ENCODE measurements around the gene KCNT2.
"Not testable (repeated sequence)": the region's sequence is repeated elsewhere in the genome, so short reads cannot be mapped to it uniquely, and the experiment has no call there.

Gene KCNT2

DNA sequence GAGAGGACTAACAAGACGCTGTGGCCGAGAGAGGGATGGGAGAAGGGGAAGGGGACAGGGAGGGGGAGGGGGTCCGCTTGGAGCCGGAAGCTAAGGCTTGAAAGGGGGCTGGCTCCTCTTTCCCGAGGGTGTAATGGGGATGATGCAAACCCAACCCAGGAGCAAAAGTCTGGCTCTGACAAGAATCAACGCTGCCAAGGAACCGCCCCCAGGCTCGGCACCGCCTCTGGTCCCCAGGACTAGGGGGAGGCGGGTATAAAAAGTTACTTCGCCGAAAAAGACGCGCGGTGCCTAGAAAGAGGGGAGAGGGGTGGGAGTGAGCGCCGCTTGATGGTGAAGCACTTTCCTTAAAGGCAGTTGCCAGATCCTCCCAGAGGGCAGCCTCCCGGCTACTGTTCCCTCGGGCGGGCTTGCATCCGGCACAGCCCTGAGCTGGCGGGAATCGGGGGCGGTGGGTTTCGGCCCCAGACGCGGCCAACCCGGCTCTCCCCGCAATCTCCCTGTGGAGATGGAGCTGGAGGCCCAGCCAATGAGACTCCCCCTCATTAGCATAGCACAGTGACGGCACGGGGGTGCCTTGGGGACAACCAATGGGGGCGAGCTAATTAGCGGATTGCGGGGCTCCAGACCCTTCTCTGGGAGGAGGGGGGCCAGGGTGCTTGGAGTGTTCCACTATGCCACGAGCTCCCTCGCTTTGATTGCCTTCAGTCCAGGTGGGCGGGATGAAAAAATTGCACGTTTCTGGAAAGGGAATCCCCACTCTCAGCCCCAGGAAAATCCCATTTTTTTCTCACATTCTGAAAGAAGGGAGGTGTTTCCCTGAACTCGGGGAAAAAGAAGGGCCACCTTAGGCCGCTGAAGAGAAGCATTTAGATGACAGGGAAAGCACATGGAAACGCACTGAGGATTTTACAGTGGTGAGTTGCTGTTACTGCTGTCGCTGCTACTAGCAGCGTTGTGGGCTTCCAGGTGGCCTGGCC is at the start of gene KCNT2:
Gene KCNT2, minus strand, starts transcription at position 51 of the 980 bp plus-strand sequence. CDS start 131 bp downstream, outside the sequence.
- H3K4me3 Mint-ChIP-seq: peak within 1 kb of the TSS; percentile 1 to 44
- ATAC-seq (peak; percentile 59), DNase-seq (no peak)
- H3K27ac Mint-ChIP-seq: peak within 1 kb of the TSS in 1 of 2 donors; percentile 14
- peaks cover 47% of the 10 kb centered on the region for H3K27me3 Mint-ChIP-seq
- H3K4me1 Mint-ChIP-seq: peaks cover 8% of the 10 kb centered on the region
- H3K9me3 Mint-ChIP-seq: peaks cover 6 to 8% of the 10 kb centered on the region in 2 donors

DNA sequence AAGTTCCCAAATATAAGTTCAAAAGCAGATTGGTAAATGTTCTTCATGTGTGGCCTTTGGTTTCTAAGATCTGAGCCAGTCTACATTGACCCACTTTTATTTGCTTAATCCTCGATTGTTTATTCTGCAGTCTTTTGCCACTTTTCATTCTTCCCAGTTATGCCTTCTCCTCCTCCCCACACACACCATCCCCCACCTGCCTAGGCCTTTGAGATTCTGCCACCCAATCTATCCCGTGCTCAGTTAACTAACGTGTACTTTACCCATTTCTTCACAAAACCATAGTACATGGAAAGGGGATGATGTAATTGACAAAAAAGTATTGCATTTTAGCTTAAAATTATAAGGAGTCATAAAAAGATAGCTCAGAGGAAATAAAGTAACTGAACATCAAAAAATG is 47.3 kb upstream of the KCNT2 start:
- ATAC-seq (no peak), DNase-seq (no peak)
- peaks cover 8% of the 10 kb centered on the region for H3K4me1 Mint-ChIP-seq
- no peak overlapping the region for H3K4me3 Mint-ChIP-seq
- no peak overlapping the region for H3K27ac Mint-ChIP-seq
- H3K9me3 Mint-ChIP-seq: no peaks in the 10 kb centered on the region
- H3K27me3 Mint-ChIP-seq: no peaks in the 10 kb centered on the region

GRCh38 chr1:196655071-196655470 is 46.8 kb upstream of the KCNT2 start:
- Mint-ChIP-seq H3K27me3 (no peaks in the 10 kb centered on the region), H3K4me3 (no peak overlapping the region), H3K27ac (no peak overlapping the region), H3K4me1 (peaks cover 8% of the 10 kb centered on the region), H3K9me3 (no peaks in the 10 kb centered on the region)
- ATAC-seq (no peak), DNase-seq (no peak)

DNA sequence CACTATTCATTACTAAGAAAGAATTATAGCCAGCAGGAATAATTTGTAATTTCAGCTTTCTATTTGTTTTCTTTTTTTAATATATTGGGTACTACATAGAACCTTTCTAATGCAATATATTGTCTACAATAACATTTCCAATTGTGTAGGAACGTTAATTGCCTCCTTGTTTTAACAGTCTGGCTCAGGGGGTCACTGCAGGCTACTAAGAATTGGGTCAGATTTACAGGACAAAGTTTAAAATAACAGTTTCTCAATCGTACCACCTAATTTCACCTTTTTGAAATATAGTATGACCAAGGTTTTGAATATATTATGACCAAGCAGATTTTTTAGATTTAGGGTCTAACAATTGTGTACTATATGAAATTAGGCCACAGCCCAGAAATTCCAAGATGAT is 46.0 kb upstream of the KCNT2 start:
- Mint-ChIP-seq H3K27me3 (no peaks in the 10 kb centered on the region), H3K4me3 (no peak overlapping the region), H3K9me3 (no peaks in the 10 kb centered on the region), H3K27ac (no peak overlapping the region), H3K4me1 (peaks cover 8% of the 10 kb centered on the region)
- ATAC-seq: no peak
- DNase-seq: no peak

DNA sequence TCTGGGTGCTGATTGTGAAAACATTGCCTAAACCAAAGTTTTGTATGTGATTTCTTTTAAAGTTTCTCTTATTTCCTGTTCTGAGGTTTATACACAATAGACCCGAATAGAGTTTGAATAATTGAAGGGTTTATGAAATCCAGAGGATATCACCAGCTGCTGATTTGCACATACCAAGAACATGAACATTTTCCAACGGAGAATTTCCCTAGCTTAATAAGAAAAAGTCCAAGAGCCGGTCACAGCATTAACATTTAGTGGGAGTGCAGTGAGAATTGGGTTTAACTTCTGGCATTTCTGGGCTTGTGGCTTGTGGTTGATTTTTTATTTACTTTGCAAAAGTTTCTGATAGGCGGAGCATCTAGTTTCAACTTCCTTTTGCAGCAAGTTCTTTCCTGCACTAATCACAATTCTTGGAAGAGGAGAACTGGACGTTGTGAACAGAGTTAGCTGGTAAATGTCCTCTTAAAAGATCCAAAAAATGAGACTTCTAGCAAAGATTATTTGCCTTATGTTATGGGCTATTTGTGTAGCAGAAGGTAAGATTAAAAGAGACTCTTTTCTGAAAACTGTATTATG is 43.5 kb upstream of the KCNT2 start, which contains the start of gene CFH:
Gene CFH, plus strand, starts transcription at position 407 of the 579 bp plus-strand sequence. Its CDS starts 75 bp downstream, at position 482.
- peaks cover 8% of the 10 kb centered on the region for H3K4me1 Mint-ChIP-seq
- no peaks in the 10 kb centered on the region for H3K27me3 Mint-ChIP-seq
- H3K27ac Mint-ChIP-seq: no peak within 1 kb of the TSS
- no peak for ATAC-seq
- no peaks in the 10 kb centered on the region for H3K9me3 Mint-ChIP-seq
- no peak within 1 kb of the TSS for H3K4me3 Mint-ChIP-seq
- no peak for DNase-seq

GRCh38 chr1:196651079-196651478 is 42.8 kb upstream of the KCNT2 start:
- Mint-ChIP-seq H3K9me3 (no peaks in the 10 kb centered on the region), H3K4me1 (peaks cover 8% of the 10 kb centered on the region), H3K27me3 (no peaks in the 10 kb centered on the region), H3K27ac (no peak overlapping the region), H3K4me3 (no peak overlapping the region)
- DNase-seq (no peak), ATAC-seq (no peak)

GRCh38 chr1:196650403-196650802 is 42.2 kb upstream of the KCNT2 start:
- DNase-seq (no peak), ATAC-seq (peak; percentile 18)
- H3K9me3 Mint-ChIP-seq: no peaks in the 10 kb centered on the region
- H3K4me1 Mint-ChIP-seq: peaks cover 8% of the 10 kb centered on the region
- H3K4me3 Mint-ChIP-seq: no peak overlapping the region
- no peak overlapping the region for H3K27ac Mint-ChIP-seq
- H3K27me3 Mint-ChIP-seq: no peaks in the 10 kb centered on the region

DNA sequence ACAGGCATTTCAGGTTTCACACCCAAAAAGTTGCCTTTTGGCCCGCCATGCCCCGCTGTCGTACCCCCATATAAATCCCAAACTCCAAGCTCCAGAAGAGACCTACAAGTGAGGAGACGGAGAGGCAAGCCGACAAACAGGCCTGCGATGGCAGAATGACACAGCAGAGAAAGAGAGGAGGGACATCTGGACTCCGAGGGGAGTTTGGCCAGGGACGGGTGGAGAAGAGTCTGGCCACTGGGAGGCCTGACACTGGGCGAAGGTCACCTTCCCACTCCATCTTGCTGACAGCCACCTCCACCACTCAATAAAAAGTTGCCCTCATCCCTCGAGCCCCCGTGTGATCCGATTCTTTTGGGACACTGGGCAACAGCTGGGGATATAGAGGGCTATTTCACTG is 41.8 kb upstream of the KCNT2 start:
- H3K9me3 Mint-ChIP-seq: no peaks in the 10 kb centered on the region
- no peak overlapping the region for H3K4me3 Mint-ChIP-seq
- ATAC-seq (peak; percentile 12), DNase-seq (no peak)
- H3K27ac Mint-ChIP-seq: no peak overlapping the region
- peaks cover 8% of the 10 kb centered on the region for H3K4me1 Mint-ChIP-seq
- no peaks in the 10 kb centered on the region for H3K27me3 Mint-ChIP-seq

GRCh38 chr1:196640976-196641375 is 32.7 kb upstream of the KCNT2 start:
- Mint-ChIP-seq H3K4me3 (no peak overlapping the region), H3K27ac (no peak overlapping the region), H3K27me3 (no peaks in the 10 kb centered on the region), H3K4me1 (no peaks in the 10 kb centered on the region), H3K9me3 (no peaks in the 10 kb centered on the region)
- ATAC-seq (no peak), DNase-seq (no peak)

GRCh38 chr1:196639291-196639690 is 31.1 kb upstream of the KCNT2 start:
- H3K9me3 Mint-ChIP-seq, H3K27me3 Mint-ChIP-seq, DNase-seq, H3K4me1 Mint-ChIP-seq, H3K4me3 Mint-ChIP-seq, ATAC-seq, H3K27ac Mint-ChIP-seq: not testable (repeated sequence)

GRCh38 chr1:196638466-196638865 is 30.2 kb upstream of the KCNT2 start:
- H3K4me3 Mint-ChIP-seq: no peak overlapping the region
- H3K27ac Mint-ChIP-seq: no peak overlapping the region
- no peak for ATAC-seq
- DNase-seq: no peak
- H3K9me3 Mint-ChIP-seq: no peaks in the 10 kb centered on the region
- H3K27me3 Mint-ChIP-seq: no peaks in the 10 kb centered on the region
- no peaks in the 10 kb centered on the region for H3K4me1 Mint-ChIP-seq

- no peaks in the 10 kb centered on the region for H3K27me3 Mint-ChIP-seq
- H3K9me3 Mint-ChIP-seq: no peaks in the 10 kb centered on the region
- ATAC-seq (no peak), DNase-seq (no peak)
- no peak overlapping the region for H3K4me3 Mint-ChIP-seq
- H3K27ac Mint-ChIP-seq: no peak overlapping the region
- H3K4me1 Mint-ChIP-seq: no peaks in the 10 kb centered on the region
Observed at GRCh38 chr1:196637606-196638005, 29.4 kb upstream of the KCNT2 start.

DNA sequence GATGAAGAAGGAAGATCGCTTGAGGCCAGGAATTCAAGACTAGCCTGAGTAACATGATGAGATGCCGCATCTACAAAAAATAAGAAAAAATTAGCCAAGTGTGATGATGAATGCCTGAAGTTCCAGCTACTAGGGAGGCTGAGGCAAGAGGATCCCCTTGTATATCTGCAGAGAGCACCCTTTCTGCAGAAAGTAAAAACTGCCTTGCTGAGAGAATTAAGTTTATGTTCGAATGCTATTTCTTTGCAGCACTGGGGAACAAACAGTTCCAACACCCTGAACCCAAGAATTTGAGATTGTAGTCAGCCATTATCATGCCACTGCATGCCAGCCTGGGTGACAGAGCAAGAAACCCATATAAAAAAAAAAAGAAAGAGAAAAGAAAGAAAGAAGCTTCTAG is 20.6 kb upstream of the KCNT2 start:
- H3K9me3 Mint-ChIP-seq: peaks cover 0 to 5% of the 10 kb centered on the region in 2 donors
- no peaks in the 10 kb centered on the region for H3K4me1 Mint-ChIP-seq
- no peak overlapping the region for H3K27ac Mint-ChIP-seq
- DNase-seq: no peak
- ATAC-seq: no peak
- H3K27me3 Mint-ChIP-seq: no peaks in the 10 kb centered on the region
- no peak overlapping the region for H3K4me3 Mint-ChIP-seq

GRCh38 chr1:196623079-196623478 is 14.8 kb upstream of the KCNT2 start:
- Mint-ChIP-seq H3K9me3 (peaks cover 0 to under 1% of the 10 kb centered on the region in 2 donors), H3K4me1 (no peaks in the 10 kb centered on the region), H3K27ac (no peak overlapping the region), H3K27me3 (no peaks in the 10 kb centered on the region), H3K4me3 (no peak overlapping the region)
- DNase-seq (no peak), ATAC-seq (no peak)

DNA sequence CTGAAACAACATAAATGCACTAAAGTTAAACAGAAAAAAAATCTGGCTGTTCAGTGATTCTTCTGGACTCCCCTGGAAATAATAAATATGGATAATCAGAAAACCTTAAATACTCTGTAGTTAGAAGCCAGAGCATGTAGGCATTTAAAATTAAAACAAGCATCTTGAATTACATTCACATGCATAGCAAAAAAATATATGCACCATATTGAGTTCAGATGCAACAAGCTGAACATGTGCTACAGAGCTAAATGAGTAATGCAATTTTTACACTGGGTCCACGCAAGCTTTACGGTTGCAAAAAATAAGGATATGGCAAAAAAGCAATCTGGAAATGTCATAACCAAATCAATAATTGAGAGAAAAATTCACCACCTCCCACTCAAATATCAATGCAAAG is 11.5 kb upstream of the KCNT2 start:
- no peaks in the 10 kb centered on the region for H3K4me1 Mint-ChIP-seq
- ATAC-seq (no peak), DNase-seq (no peak)
- H3K9me3 Mint-ChIP-seq: no peaks in the 10 kb centered on the region
- H3K4me3 Mint-ChIP-seq: no peak overlapping the region
- no peaks in the 10 kb centered on the region for H3K27me3 Mint-ChIP-seq
- no peak overlapping the region for H3K27ac Mint-ChIP-seq

DNA sequence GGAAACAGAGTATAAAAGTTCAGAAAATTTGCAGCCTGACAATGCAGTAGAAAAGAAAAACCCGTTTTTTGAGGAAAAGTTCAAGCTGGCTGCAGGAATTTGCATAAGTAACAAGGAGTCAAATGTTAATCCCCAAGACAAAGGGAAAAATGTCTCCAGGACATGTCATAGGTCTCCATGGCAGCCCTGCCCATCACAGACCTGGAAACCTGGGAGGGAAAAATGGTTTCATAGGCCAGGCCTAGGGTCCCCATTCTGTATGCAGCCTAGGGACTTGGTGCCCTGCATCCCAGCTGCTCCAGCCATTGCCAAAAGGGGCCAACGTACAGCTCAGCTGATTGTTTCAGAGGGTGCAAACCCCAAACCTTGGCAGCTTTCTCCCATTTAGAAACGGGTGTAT is 3.6 kb upstream of the KCNT2 start:
- no peak overlapping the region for H3K4me3 Mint-ChIP-seq

More for the DNA sequence above, 3.6 kb upstream of the KCNT2 start:
- H3K27ac Mint-ChIP-seq: no peak overlapping the region
- H3K27me3 Mint-ChIP-seq: peaks cover 36% of the 10 kb centered on the region
- peaks cover 8% of the 10 kb centered on the region for H3K4me1 Mint-ChIP-seq
- no peak for ATAC-seq
- H3K9me3 Mint-ChIP-seq: peaks cover 6 to 8% of the 10 kb centered on the region in 2 donors
- no peak for DNase-seq
